Measurements from ENCODE around the gene TNFAIP2.
A peak's percentile ranks its signal among the peaks of the same experiment; 100 is the strongest.

DNA sequence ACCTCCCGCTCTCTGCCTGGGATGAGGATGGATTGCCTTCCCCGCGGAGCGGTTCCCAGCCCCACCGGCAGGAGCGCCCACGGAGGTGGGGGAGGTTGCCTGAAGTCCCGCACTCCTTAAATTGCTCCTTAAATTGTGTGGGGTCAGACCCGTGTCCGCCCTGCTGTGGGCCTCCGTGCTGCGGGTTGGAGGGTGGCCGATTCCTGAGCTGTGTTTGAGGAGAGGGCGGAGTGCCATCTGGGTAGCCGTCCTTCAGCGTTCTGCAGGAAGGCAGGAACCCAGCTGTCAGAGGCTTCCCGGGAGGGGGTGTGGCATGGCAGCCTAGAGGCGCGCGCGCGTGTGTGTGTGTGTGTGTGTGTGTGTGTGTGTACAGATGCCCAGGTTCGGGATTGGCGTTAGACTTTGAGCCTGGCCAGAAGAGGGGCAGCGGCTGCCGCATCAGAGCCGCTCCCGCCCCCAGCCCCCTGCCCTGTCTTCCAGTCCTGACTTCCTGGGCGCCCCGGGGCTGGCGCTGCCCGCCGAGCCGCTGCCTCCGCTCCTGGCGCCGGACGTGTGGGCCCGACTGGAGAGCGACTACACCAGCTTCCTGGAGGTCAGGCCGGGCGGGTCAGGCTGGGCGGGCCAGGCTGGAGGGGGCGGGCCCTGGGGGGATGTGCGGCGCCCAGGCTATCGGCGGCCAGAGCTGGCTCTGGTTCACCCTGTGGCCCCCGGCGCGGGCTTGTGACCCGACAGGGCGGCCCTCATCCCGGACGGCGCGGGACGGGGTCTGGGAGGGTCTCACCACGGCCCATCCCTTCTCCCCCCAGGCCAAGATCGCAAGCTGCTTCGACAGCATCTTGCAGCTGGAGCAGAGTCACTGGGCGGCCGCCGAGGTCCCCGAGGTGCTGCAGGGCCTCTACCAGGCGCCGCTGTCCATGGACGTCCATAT lies 19.5 kb upstream of the TNFAIP2 start:
- TF ChIP-seq, protein P1, sequence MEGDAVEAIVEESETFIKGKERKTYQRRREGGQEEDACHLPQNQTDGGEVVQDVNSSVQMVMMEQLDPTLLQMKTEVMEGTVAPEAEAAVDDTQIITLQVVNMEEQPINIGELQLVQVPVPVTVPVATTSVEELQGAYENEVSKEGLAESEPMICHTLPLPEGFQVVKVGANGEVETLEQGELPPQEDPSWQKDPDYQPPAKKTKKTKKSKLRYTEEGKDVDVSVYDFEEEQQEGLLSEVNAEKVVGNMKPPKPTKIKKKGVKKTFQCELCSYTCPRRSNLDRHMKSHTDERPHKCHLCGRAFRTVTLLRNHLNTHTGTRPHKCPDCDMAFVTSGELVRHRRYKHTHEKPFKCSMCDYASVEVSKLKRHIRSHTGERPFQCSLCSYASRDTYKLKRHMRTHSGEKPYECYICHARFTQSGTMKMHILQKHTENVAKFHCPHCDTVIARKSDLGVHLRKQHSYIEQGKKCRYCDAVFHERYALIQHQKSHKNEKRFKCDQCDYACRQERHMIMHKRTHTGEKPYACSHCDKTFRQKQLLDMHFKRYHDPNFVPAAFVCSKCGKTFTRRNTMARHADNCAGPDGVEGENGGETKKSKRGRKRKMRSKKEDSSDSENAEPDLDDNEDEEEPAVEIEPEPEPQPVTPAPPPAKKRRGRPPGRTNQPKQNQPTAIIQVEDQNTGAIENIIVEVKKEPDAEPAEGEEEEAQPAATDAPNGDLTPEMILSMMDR (IDR thresholded peaks at IDR 0.05), result peak in 3 of 6 experiments; percentile 38 to 51 (median 44)
- peak in 1 of 2 donors; percentile 16 for TF ChIP-seq POLR2A (IDR thresholded peaks at IDR 0.05)
